Measurements from ENCODE around the gene UBL4A. TPM values are rescaled to one million over a fixed set of nuclear protein-coding genes. Genes with fewer than 3 reads are reported as not detected.
A peak's percentile ranks its signal among the peaks of the same experiment; 100 is the strongest.

Gene UBL4A
- total and polyA plus RNA-seq, 12 donors, result 33.1 to 69.4 (median 49.5) TPM

DNA sequence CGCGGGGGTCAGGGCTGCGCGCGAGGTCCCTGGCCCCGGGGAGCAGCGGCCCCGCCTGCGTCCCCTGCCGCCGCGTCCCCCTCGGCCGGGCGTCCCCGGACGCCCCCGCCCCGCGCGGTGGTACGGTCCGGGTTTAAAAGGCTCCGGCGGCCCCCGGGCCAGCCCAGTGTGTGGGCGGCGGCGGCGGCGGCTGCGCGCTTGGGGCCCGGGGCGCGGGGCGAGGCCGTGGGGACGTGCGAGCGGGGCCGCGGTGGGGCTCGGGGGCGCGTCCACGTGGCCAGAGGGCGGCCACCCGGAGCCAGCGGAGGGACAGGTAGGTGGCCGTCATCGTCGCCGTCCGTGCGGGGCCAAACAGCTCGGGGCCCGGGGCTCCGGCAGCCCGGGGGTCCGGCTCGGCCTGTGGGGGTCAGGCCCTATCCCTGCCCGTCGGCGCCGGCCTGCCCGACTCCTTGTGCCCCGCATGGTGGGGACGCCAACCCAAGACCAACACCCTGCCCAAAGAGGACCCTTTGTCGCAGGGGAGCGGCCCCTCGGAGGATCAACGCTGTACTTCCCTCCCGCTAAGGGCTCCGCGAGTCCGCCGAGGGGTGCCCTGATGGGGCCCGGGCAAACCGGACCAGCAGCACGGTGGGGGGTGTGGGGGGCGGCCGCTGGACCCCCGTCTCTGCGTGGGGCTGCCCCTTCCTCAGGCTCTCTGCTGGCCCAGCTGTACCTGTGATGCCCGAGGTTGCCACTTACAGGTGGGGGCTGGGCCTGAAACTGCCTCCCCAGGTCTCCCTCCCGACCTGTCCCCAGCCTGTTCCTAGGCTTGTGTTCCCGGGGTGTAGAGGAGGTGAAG is 28.1 kb downstream of the UBL4A start, which contains the start of gene PLXNA3:
Gene PLXNA3, plus strand, starts transcription at position 166 of the 838 bp plus-strand sequence. CDS start 1,903 bp downstream, outside the sequence.
- Histone ChIP-seq H3K27me3 (peaks cover 0 to 6% (median 0%) of the 10 kb centered on the region in 7 donors), H3K4me1 (peaks cover 0 to 9% (median 5%) of the 10 kb centered on the region in 9 donors), H3K9me3 (no peaks in the 10 kb centered on the region), H3K36me3 (peaks cover 0 to 11% (median 0%) of the 10 kb centered on the region in 9 donors), H3K4me3 (peak within 1 kb of the TSS; percentile 21 to 71 (median 62)), H3K27ac (peak within 1 kb of the TSS; percentile 43 to 84 (median 66))
- peak; percentile 35 to 86 (median 56) for ATAC-seq
- peak; percentile 14 to 54 for DNase-seq
- 2 to 3% methylated on average over 9 to 62 of the region's 88 CpGs for WGBS, 2 donors
- TF ChIP-seq, protein P1, sequence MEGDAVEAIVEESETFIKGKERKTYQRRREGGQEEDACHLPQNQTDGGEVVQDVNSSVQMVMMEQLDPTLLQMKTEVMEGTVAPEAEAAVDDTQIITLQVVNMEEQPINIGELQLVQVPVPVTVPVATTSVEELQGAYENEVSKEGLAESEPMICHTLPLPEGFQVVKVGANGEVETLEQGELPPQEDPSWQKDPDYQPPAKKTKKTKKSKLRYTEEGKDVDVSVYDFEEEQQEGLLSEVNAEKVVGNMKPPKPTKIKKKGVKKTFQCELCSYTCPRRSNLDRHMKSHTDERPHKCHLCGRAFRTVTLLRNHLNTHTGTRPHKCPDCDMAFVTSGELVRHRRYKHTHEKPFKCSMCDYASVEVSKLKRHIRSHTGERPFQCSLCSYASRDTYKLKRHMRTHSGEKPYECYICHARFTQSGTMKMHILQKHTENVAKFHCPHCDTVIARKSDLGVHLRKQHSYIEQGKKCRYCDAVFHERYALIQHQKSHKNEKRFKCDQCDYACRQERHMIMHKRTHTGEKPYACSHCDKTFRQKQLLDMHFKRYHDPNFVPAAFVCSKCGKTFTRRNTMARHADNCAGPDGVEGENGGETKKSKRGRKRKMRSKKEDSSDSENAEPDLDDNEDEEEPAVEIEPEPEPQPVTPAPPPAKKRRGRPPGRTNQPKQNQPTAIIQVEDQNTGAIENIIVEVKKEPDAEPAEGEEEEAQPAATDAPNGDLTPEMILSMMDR (IDR thresholded peaks at IDR 0.05), result no peak
- intact Hi-C loops (cut with DNase I), result loop anchor here in 1 of 10 donors (10.0 kb wide), 1 partner anchor 56 kb away; the partner anchor contains the start of gene FAM3A

DNA sequence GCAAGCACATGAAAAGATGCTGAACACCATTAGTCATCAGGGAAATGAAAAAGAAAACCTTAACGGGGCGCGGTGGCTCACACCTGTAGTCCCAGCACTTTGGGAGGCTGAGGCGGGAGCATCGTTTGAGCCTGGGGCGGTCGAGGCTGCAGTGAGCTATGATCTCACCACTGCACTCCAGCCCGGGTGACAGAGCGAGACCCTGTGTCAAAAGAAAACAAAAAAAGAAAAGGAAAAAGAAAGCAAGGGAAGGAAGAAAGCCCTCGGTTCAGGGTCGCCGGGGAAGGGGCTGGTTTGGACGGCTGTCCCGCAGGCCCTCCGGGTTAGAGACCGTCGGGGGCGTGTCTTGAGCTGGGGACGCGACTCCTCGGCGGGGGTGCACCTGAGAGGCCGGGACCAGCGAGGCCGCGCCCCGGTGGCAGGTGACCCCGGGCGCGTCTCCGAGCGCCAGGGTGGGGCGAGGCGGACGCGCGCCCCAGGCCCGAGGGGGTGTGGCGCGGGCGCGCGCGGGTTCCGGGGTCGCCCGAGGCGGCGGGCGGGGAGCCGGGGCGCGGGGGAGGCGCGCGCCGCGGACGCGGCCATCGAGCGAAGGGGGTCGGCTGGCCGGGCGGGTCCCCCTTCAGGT is 28.8 kb downstream of the UBL4A start:
- Histone ChIP-seq H3K36me3 (peaks cover 0 to 17% (median 0%) of the 10 kb centered on the region in 9 donors), H3K9me3 (no peaks in the 10 kb centered on the region), H3K27ac (peak overlapping the region in 9 of 10 donors; percentile 25 to 84 (median 64)), H3K4me3 (peak overlapping the region in 9 of 10 donors; percentile 52 to 71 (median 62)), H3K4me1 (peaks cover 0 to 9% (median 5%) of the 10 kb centered on the region in 9 donors), H3K27me3 (peaks cover 0 to 12% (median 0%) of the 10 kb centered on the region in 7 donors)
- intact Hi-C loops (cut with DNase I), result loop anchor here in 1 of 10 donors (10.0 kb wide), 1 partner anchor 57 kb away; the partner anchor contains the start of gene FAM3A
- WGBS, 2 donors, result 7 to 10% methylated on average over 22 to 37 of the region's 65 CpGs
- TF ChIP-seq, protein P1 (IDR thresholded peaks at IDR 0.05), result no peak
- ATAC-seq, result peak in 7 of 8 donors; percentile 16 to 57 (median 43)
- peak; percentile 9 to 36 for DNase-seq

DNA sequence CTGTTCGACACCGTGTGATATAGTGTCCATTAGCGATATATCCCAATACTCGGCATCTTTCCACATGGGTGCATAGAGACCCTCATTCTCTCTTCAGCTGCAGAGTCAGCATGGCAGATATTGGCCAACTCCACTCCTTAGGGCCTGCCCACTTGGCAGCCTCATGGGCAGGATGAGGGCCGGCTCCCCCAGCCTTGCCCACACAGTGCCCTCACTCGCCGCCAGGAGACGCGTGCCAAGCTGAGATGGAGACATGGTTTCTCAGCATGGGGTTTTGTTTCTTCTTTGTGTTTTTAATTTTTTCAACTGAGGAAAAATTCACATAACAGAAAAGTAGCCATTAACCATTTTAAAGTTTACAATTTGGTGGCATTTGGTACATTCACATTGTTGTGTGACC is 33.6 kb downstream of the UBL4A start:
- DNase-seq (no peak), ATAC-seq (no peak)
- TF ChIP-seq, protein P1 (IDR thresholded peaks at IDR 0.05), result no peak
- H3K27ac ChIP-seq, result no peak overlapping the region
- WGBS, 2 donors, result 85 to 93% methylated on average over 9 of the region's 9 CpGs
- intact Hi-C loops (cut with DNase I), result loop anchor here in 1 of 10 donors (10.0 kb wide), 1 partner anchor 62 kb away; the partner anchor contains the start of gene FAM3A
- no peaks in the 10 kb centered on the region for H3K9me3 ChIP-seq
- no peaks in the 10 kb centered on the region for H3K4me1 ChIP-seq
- peaks cover 0 to 39% (median 7%) of the 10 kb centered on the region in 9 donors for H3K36me3 ChIP-seq
- H3K27me3 ChIP-seq, result peaks cover 0 to 12% (median 0%) of the 10 kb centered on the region in 7 donors
- H3K4me3 ChIP-seq, result no peak overlapping the region

DNA sequence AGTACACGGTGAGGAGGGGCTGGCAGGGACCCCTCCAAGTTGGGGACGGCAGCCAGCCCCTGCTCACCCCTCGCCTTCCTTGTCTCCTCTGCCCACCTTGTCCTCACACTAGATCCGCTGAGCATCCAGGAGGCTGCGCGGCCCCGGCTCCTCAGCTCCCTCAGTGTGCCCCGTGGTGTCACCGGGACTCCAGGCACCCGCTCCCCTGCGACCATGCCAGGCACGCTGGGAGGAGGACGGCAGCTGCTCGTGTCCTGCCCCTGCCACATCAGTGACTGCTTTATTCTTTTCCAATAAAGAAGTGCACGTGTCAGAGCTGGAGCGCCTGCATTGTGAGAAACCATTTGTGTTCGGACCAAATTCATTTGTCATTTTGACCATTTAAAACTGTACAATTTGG is 36.1 kb downstream of the UBL4A start:
- H3K4me1 ChIP-seq, result peaks cover 0 to 7% (median 2%) of the 10 kb centered on the region in 9 donors
- intact Hi-C loops (cut with DNase I), result loop anchor here in 1 of 10 donors (10.0 kb wide), 1 partner anchor 64 kb away; the partner anchor contains the start of gene FAM3A
- H3K27me3 ChIP-seq, result peaks cover 0 to 5% (median 0%) of the 10 kb centered on the region in 7 donors
- H3K27ac ChIP-seq, result no peak overlapping the region
- no peaks in the 10 kb centered on the region for H3K9me3 ChIP-seq
- ATAC-seq, result no peak
- peaks cover 0 to 54% (median 7%) of the 10 kb centered on the region in 9 donors for H3K36me3 ChIP-seq
- no peak overlapping the region for H3K4me3 ChIP-seq
- DNase-seq, result no peak
- 94 to 96% methylated on average over 15 to 17 of the region's 17 CpGs for WGBS, 2 donors
- TF ChIP-seq, protein P1 (IDR thresholded peaks at IDR 0.05), result no peak
